ENCODE data around the gene C4orf46. TPM values are rescaled to one million over a fixed set of nuclear protein-coding genes. Genes with fewer than 3 reads are reported as not detected.

C4orf46 gene
- total RNA-seq, 1 experiment from 2014 or later, result 9.6 TPM

DNA sequence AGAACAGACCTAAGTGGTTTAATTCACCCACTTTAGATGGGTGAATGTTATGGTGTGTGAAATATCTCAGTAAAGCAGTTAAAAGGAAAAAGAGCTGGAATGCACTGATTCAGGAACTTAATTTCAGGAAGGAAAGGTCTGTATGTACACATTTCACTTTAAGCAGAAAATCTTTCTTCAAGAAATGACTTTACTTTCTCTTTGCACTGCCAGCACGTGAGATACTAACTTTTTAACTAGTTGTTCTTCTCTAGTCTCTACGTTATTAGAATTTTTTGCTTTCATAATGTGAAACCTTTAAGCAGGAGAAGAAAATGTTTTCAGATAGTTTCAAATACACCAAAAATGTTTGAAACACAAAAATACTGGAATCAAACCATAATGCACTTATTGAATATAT is 18.8 kb downstream of the C4orf46 start:
- CTCF ChIA-PET, result no interaction called here
- H3K9me3 Mint-ChIP-seq (ENCODE audit: low read depth, unreplicated experiment), result no peaks in the 10 kb centered on the region
- H3K27ac Mint-ChIP-seq (ENCODE audit: unreplicated experiment), result no peak overlapping the region
- H3K4me3 Mint-ChIP-seq (ENCODE audit: low read depth, unreplicated experiment), result no peak overlapping the region
- no peaks in the 10 kb centered on the region for H3K27me3 Mint-ChIP-seq (ENCODE audit: unreplicated experiment)
- H3K36me3 Mint-ChIP-seq (ENCODE audit: insufficient read depth, unreplicated experiment), result no peaks in the 10 kb centered on the region
- no TSS peak for BruUV-seq (replicated peaks)
- intact Hi-C loops (cut with micrococcal nuclease; ENCODE audit: unreplicated experiment), result no loop called here
- no peak for DNase-seq
- no peaks in the 10 kb centered on the region for H3K4me1 Mint-ChIP-seq (ENCODE audit: low read depth, unreplicated experiment)
- TF ChIP-seq, protein P1, sequence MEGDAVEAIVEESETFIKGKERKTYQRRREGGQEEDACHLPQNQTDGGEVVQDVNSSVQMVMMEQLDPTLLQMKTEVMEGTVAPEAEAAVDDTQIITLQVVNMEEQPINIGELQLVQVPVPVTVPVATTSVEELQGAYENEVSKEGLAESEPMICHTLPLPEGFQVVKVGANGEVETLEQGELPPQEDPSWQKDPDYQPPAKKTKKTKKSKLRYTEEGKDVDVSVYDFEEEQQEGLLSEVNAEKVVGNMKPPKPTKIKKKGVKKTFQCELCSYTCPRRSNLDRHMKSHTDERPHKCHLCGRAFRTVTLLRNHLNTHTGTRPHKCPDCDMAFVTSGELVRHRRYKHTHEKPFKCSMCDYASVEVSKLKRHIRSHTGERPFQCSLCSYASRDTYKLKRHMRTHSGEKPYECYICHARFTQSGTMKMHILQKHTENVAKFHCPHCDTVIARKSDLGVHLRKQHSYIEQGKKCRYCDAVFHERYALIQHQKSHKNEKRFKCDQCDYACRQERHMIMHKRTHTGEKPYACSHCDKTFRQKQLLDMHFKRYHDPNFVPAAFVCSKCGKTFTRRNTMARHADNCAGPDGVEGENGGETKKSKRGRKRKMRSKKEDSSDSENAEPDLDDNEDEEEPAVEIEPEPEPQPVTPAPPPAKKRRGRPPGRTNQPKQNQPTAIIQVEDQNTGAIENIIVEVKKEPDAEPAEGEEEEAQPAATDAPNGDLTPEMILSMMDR (IDR thresholded peaks at IDR 0.05; ENCODE audit: unreplicated experiment), result no peak

DNA sequence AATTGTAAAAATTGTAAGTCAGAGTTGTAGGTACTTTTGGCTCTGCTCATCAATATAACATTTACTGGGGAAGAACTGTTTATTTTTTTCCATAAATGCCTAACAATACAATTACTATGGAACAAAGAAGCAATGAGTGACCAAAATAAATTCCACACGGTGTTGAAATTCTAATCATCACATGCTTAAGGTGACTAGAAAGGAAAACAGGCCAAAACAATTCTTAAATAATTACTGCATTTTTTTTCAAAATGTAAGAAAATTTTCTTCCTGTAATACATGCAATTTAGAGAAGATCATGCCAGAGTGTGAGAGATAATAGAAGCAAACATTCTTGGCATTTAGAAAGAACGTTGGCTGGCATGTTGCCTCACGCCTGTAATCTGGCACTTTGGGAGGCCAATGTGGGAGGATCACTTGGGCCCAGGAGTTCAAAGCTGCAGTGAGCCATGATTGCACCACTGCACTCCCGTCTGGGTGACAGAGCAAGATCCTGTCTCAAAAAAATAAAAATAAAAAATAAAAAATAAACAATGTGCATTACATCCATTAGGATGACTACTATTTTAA is 22.5 kb downstream of the C4orf46 start:
- H3K4me3 Mint-ChIP-seq (ENCODE audit: low read depth, unreplicated experiment), result no peak overlapping the region
- TF ChIP-seq, protein P1 (IDR thresholded peaks at IDR 0.05; ENCODE audit: unreplicated experiment), result no peak
- no peak overlapping the region for H3K27ac Mint-ChIP-seq (ENCODE audit: unreplicated experiment)
- no TSS peak for BruUV-seq (replicated peaks)
- no peaks in the 10 kb centered on the region for H3K27me3 Mint-ChIP-seq (ENCODE audit: unreplicated experiment)
- H3K36me3 Mint-ChIP-seq (ENCODE audit: insufficient read depth, unreplicated experiment), result no peaks in the 10 kb centered on the region
- CTCF ChIA-PET, result no interaction called here
- no peaks in the 10 kb centered on the region for H3K4me1 Mint-ChIP-seq (ENCODE audit: low read depth, unreplicated experiment)
- no peaks in the 10 kb centered on the region for H3K9me3 Mint-ChIP-seq (ENCODE audit: low read depth, unreplicated experiment)
- DNase-seq, result no peak
- intact Hi-C loops (cut with micrococcal nuclease; ENCODE audit: unreplicated experiment), result no loop called here

DNA sequence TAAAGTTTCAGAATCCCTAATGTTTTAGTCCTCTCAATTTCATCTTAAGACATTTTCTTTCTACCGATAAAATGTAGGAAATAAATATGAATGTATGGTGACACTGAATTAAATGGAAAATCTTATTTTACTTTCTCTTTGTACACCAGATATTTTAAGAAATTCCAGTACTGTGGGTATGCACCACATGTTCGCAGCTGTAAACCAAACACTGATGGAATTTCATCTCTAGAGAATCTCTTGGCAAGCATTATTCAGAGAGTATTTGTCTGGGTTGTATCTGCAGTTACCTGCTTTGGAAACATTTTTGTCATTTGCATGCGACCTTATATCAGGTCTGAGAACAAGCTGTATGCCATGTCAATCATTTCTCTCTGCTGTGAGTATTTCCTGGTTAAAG is 26.9 kb downstream of the C4orf46 start:
- H3K36me3 Mint-ChIP-seq (ENCODE audit: insufficient read depth, unreplicated experiment), result no peaks in the 10 kb centered on the region
- CTCF ChIA-PET, result no interaction called here
- H3K27me3 Mint-ChIP-seq (ENCODE audit: unreplicated experiment), result no peaks in the 10 kb centered on the region
- H3K4me1 Mint-ChIP-seq (ENCODE audit: low read depth, unreplicated experiment), result no peaks in the 10 kb centered on the region
- H3K4me3 Mint-ChIP-seq (ENCODE audit: low read depth, unreplicated experiment), result no peak overlapping the region
- TF ChIP-seq, protein P1 (IDR thresholded peaks at IDR 0.05; ENCODE audit: unreplicated experiment), result no peak
- no peak overlapping the region for H3K27ac Mint-ChIP-seq (ENCODE audit: unreplicated experiment)
- intact Hi-C loops (cut with micrococcal nuclease; ENCODE audit: unreplicated experiment), result no loop called here
- no TSS peak for BruUV-seq (replicated peaks)
- DNase-seq, result no peak
- no peaks in the 10 kb centered on the region for H3K9me3 Mint-ChIP-seq (ENCODE audit: low read depth, unreplicated experiment)

DNA sequence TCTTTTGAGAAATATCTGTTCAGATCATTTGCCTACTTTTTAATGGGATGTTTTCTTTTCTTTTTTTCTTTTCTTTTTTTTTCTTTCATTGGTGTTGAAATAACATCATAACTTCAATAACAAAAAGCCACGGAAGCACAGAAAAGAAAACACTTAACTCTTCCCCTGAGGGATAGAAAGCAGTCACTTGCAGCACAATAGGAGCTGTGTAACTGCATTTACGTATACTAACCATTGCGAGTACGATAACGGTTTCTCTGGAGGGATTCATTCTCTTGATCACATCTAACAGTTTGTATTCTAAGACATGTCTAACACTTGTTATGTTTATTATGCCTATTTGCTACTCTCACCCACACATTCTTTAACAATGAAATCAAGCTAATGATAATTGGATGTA is 27.3 kb downstream of the C4orf46 start:
- no TSS peak for BruUV-seq (replicated peaks)

More for the DNA sequence above, 27.3 kb downstream of the C4orf46 start:
- no peak for DNase-seq
- H3K4me3 Mint-ChIP-seq (ENCODE audit: low read depth, unreplicated experiment), result no peak overlapping the region
- no peaks in the 10 kb centered on the region for H3K9me3 Mint-ChIP-seq (ENCODE audit: low read depth, unreplicated experiment)
- no peaks in the 10 kb centered on the region for H3K36me3 Mint-ChIP-seq (ENCODE audit: insufficient read depth, unreplicated experiment)
- intact Hi-C loops (cut with micrococcal nuclease; ENCODE audit: unreplicated experiment), result no loop called here
- TF ChIP-seq, protein P1 (IDR thresholded peaks at IDR 0.05; ENCODE audit: unreplicated experiment), result no peak
- no peaks in the 10 kb centered on the region for H3K4me1 Mint-ChIP-seq (ENCODE audit: low read depth, unreplicated experiment)
- CTCF ChIA-PET, result no interaction called here
- H3K27ac Mint-ChIP-seq (ENCODE audit: unreplicated experiment), result no peak overlapping the region
- H3K27me3 Mint-ChIP-seq (ENCODE audit: unreplicated experiment), result no peaks in the 10 kb centered on the region
